DLD1 (cell line): ENCODE data around the gene RNF227.

Experiments
- in situ Hi-C: cut with HindIII; loops from 2 replicates; pipeline ENCODE4 v1.10.0; 2017; ENCODE audit warnings: low sequenced_read_pairs

RNF227 gene

DNA sequence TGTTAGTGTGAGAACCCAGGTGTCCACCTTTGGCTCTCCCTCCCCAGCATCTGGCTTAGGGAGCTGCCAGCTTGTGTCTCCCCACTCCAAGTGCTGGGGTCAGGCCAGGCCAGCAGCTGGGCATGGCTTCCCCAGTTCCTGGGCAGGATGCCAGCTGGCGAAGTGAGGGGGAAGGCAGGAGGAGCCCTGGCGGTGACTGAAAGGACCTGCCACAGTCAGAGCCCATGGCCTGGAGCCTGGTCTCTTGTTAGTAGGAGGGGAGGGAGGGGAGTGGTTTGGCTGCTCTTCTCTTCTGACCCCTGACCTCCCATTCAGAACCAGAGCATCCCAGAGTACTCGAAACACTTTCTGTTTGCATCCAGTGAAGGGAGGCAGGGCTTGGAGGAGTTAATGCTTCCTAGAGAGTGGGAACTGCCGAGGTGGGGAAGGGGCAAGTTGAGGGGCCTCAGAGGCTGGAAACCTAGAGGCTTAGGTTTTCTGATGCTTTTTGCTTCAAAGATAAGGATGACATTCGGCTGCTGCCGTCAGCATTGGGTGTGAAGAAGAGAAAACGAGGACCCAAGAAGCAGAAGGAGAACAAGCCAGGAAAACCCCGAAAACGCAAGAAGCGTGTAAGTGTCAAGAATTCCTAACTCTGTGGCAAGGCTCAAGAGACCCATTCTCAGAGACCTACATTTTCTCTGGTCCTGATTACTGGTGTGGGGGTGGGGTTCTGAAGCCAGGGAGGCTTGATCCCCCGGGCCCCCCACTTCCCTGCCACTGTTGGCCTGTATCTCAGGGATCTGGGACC is 26.7 kb downstream of the RNF227 start:
- in situ Hi-C loops: no loop called here

DNA sequence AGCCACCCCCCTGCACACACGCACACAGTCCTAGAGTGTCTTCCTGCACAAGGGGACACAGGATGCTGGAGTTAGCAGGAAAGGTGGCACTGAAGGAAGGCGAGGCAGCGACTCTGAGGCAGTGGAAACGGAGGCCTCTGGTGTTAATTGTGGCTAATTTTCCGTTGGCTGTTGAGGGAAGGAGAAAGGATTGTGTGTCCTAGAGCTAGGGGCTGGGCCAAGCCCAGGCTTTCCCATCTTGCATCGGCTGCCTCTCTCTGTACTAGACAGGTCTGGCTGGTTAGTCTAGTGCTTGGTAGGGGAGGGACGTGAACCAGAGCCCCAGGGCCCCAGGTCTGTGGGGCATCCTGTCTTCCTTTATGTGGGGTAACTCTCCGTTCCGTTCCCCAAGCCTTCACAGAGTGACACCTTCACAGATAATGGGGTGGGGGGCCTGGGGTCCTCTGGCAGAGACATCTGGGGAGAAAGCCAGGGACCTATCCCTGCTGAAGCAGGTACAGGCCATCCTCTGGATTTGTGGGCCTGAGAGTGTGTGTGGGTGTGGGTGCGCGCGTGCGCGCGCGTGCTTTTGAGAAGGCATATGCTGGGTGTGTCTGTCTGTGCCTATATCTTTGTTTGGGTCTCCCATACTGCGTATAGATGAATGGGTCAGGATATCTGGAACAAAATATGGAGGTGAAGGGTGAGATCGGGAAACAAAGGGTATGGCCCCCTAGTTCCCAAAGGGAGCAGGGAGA is 27.7 kb downstream of the RNF227 start, which contains the start of gene CHD3:
TSS of gene CHD3 (plus strand) at position 606 of the 737 bp plus-strand sequence. CDS start 212 bp downstream, outside the sequence.
- in situ Hi-C loops: no loop called here

DNA sequence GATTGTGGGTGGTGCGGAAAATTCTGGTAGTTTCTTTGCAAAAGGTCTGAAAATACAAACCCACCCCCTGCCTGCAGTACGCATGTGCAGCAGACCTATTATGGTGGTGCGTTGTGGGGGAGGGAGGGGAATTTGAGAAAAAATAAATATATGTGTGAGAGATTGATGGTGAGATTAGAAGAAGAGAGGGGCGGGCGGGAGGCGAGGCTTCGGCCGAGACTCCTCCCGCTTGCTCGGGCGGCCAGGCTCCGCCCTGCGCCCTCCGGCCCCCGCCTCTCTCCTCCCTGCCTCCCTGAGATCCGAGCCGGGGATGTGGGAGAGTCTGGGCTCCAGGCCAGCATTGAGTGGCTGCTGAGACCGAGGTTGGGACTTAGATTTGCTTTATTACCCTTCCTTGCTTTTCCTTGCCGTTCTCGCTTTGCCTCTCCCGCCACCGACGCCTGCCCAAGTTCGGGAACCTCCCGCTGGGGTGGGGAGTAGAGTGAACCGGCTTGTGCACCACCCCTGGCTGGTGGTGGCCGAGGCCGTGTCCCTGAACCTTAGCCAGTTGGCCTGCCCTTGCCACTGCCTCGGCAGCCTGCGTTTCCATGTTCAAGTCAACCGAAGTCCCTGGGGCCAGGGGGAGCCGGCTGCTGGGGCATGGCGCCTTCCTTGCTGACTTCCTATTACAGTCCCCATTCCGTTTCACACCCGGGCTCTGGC is 28.5 kb downstream of the RNF227 start:
- in situ Hi-C loops: no loop called here

DNA sequence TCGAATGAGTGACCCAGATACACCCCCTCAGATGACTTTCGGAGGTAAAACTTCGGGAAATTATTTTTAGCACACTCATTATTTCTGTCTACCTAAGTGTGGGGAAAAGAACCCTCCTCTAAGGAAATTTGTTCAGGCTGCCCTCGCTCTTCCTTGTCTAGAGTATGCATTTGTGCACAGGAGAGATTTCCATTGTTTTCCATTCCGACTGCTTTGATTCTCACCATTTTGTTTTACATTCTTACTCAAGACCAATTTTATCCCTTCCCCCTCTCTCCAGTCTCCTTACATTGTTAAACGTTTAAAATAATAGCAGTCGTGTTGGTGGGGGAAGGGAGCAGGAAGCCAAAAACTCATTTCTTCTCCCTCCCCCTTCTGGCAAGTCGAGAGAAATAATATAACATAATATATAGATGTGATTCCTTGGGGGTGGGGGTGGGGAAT is 29.0 kb downstream of the RNF227 start:
- in situ Hi-C loops: no loop called here

DNA sequence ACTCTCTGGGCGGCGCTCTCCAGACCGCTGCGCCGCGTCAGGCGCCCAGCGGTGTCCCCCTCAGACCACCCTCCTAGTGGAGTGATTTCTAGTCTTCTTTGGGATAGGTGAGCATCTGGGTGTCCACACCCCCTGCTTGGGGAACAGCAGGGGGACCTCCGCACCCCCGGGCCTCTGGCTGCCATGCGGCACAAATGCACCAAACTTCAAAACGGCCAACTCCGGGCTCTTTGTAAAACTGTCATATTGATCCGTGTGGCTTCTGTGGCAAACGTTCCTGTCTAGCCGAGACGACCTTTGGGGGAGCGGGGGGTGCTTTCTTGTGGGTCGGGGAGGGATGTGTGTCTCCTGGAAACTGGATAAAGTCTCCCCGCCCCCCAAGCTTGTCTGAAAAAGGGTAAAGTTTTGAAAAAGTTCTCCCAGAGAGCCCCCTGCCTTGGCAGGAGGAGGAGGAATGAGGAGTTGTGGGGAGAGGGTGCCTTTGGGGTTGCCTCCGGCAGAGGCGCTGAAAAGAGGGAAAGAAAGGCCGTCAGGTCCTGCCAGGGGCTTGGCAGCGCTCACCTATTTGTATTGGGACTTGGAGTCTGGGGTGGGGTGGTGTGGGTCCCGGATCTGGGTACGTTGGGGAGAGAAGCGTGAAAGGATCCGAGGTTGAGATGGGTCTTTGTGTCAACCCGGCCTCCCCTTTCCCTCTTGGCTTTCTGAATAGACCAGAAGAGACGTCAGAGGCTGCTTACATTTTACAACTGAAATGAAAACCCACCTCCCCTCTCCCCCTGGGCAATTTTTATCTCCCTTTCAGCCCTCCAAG is 29.7 kb downstream of the RNF227 start:
- in situ Hi-C loops: no loop called here

DNA sequence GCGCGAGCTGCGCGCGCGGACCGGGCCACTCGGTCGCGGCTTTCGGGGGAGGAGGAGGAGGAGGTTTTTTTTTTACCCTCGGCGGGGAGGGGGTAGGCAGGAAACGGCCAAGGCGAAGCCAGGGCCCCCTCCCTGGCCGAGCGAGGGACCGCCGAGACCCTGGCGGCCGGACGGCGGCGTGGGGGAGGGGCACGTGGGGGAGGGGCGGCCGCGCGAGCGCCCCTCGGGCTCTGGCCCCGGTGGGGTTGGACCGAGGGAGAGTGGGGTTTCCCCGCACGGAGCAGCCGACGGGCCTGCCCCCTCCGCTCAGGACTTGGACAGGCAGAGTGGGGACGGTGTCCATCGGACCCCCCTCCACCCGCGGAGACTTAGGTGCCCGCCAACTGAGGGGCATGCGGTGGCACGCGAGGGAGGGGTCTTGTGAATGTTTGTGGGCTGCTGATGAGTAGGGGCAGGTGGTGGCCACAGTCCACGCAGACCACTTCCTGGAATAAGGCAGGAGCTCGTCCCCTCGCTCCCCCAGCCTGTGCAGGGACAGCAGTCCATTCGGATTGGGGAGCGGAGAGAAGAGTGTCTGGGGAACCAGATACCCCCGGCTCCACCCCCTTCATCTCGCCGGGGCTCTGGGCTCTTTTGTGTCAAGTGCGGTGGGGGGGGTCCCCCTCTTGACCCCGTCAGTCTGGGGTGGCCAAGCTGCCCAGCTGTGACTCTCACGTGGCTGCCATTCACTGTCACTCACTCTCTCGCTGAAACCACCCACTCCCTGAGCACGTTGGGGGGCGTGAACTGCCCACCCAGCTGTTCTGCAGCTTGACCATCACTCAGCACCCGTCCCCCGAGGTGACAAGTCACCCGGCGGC is 30.5 kb downstream of the RNF227 start:
- in situ Hi-C loops: no loop called here

DNA sequence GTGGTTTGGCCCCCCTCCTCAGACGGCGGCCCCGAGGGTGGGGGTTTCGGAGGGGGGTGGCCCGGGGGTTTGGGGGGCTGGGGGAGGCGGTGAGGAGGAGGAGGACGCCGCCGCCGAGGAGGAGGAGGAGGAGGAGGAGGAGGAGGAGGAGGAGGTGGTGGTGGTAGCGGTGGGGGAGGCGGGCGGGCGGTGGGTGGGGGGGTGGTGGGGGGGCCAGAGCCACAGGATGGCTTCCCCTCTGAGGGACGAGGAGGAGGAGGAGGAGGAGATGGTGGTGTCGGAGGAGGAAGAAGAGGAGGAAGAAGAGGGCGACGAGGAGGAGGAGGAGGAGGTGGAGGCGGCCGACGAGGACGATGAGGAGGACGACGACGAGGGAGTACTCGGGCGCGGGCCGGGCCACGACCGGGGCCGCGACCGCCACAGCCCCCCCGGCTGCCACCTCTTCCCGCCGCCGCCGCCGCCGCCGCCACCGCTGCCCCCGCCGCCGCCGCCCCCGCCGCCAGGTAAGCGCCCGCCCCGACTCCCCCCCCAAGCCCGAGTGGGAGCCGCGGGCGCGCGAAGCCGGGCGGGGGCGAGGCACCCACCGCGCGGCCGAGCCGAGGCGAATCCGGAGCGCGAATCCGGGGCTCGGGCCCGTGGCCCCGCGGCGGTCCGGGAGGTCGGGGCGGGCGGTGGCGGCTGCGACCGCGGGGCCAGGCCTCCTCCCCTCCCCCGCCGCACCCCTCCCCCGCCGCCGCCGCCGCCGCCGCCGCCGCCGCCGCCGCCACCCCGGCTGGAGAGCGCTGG is 31.3 kb downstream of the RNF227 start:
- in situ Hi-C loops: no loop called here

DNA sequence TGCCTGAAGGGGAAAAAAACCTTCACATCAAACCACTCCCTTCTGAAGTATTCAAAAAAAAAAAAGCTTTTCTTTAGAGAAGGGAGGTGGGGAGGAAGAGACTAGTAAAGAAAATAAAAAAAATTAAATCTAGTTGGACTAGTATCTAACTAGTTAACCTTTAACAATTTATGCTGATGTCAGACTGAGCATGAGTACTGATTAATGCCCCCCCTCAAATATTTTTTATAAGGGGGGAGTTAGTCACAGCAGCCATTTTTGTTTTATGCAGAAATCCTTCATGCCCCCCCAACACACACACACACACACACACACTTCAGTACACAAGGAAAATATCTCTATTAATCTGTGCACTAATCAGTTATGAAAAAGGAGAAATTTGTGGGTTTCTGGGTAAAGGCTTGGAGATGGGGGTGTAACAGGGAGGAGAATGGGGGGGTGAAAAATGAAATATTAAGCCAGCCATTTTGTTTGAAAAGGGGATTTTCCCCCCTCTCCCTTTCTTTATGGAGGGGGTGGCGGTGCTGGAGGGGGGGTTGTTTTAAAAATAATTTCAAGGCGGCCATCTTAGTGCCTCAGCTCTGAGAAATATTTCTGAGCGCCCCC is 32.2 kb downstream of the RNF227 start:
- in situ Hi-C loops: no loop called here

DNA sequence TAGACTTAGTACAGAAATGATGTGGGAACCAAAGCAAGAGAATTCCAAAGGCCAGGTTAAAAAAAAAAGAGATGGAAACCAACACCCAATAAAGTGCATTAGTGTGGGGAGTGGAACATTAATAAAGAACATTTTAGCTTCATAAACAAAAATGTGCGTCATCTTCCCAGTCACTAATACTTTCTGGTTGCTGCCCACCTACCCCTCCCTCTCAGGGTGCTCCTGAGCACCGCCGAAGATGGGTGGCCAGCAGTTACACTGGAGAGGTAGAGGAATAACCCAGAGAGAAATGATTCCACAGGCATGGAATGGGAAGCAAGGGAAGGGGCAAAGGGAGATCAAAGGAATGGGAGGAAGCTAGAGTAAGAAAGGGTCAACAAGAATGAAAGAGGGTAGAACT is 33.5 kb downstream of the RNF227 start:
- in situ Hi-C loops: no loop called here

DNA sequence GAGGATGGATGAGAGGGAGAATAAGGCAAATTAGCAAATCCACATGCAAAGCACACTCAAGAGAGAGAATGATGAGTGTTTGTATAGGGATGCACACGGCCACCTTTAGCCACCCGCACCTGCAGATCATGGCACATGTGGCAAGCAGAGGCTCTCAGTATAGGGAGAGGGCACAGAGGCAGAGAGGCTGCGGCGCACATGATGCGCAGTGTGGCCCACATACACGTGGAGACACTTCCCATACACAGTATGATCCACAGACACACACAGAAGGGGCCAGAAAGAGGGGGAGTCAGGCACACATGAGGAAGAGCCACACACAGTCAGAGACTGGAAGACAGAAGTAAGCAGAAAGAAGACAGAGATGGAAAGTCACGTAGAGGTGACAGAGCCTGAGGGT is 34.0 kb downstream of the RNF227 start:
- in situ Hi-C loops: no loop called here

DNA sequence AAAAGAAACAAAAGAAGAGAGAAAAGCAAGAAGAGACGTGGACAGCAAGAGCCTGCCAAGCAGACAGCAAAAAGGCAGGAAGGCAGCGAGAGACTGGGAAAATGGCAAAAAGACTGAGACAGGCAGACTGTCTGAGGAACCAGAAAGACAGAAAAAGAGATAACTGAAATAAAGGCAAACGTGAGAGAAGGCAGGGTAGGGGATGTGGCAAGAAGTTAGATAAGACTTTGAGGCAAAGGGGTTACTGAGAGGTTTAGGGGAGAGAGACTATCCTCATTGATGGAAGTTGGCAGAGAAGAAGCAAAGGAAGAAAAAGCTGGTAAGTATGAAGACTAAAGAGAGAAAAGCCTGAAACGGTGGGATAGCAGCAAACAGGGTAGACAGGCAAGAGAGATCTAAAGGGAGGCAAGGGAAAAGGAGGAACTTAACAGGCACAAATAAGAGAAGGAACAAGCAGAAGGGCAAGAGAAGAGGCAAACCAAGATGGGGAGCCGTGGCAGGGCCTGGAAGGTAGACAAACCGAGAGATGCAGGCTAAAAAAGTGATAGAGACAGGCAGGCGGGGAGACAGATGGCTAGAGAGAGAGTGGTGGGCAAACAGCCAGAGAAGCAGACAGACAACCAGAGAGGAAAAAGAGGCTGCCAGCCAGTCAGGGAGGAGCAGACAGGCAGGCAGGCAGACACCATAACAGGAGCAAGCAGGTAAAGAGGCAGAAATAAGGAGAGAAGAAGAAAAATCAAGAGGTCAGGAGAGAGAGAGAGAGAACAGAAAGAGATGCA is 34.6 kb downstream of the RNF227 start:
- in situ Hi-C loops: no loop called here

DNA sequence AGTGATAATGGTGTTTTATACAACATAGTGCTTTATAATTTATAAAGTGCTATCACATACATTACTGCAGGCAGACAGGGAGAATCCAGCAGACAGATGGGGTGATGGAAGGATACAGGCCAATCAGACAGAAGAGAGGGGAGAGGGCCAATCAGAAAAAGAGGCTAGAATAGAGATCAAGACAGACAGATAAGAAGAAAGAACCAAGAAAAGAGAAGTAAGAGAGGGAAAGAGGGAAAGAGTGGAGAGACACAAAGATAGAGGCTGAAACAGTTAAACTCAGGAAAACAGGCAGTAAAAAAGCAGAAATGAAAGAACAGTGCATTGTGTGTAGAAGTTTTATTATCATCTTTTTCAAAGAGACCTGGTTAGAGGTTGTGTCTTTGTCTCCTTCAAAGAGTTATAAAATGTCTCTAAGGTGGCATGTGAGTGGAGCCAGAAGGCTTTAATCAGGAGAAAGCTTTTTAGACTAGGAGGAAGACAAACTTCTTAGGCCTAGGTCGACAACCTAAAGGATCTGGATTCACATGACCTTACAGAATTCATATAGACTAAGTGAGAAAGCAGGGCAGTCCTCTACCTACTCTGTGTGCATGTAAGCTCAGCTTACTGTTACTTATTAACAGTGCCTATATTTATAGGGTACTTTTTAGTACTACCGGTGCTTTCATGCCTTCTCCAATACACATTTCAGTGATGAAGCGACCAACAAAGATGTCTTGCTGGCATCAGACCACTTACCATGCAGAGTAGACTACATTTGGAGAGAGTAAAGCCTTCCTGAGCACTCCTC is 35.8 kb downstream of the RNF227 start:
- in situ Hi-C loops: no loop called here

DNA sequence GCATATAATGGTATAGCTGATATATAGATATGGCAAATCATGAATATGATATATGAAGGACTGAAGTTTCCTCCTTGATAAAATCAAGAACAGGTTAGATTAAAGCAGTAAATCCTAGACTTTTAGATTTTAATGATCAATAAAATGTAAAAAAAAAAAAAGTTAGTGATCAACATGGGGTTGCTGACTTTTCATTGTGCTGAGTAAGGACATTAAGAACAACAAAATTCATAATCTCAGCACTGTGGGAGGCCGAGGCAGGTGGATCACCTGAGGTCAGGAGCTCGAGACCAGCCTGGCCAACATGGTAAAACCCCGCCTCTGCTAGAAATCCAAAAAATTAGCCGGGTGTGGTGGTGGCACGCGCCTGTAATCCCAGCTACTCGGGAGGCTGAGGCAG is 37.9 kb downstream of the RNF227 start:
- in situ Hi-C loops: no loop called here

DNA sequence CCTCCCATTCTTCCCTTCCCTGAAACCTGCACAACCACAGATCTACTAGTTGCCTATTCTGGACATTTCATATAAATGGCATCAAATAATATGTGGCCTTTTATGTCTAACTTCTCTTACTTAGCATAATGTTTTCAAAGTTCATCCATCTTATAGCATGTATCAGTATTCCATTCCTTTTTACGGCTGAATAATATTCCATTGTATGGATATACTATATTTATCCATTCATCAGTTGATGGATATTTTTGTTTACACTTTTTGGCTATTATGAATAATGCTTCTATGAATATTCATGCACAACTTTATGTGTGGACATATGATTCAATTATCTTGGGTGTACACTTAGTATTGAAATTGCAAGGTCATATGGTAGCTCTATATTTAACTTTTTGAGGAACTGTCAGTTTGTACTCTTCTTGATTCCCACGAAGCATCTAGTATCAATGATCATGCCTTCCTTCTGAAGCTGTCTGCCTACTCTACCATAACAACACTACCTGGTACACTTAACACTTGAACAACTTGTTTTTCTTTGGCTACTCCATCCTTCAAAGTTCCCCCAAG is 40.2 kb downstream of the RNF227 start:
- in situ Hi-C loops: no loop called here

DNA sequence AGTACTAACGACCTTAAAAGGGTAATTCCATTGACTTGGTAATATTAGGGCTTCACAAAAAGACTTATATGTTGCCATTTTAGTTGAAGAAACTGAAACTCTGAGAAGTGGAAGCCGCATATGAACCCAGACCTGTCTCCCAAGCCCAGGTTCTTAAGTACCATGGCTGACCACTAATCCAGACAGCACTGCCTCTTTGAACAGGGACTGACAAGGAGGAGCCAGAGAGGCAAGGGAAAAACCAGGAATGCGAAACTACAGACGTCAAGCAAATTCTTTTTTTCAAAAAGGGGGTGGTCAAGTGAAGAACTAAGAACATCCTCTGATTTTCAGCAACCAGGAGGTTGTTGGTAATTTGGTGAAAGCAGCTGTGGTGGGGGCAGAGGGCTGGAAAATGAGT is 43.0 kb downstream of the RNF227 start:
- in situ Hi-C loops: no loop called here

DNA sequence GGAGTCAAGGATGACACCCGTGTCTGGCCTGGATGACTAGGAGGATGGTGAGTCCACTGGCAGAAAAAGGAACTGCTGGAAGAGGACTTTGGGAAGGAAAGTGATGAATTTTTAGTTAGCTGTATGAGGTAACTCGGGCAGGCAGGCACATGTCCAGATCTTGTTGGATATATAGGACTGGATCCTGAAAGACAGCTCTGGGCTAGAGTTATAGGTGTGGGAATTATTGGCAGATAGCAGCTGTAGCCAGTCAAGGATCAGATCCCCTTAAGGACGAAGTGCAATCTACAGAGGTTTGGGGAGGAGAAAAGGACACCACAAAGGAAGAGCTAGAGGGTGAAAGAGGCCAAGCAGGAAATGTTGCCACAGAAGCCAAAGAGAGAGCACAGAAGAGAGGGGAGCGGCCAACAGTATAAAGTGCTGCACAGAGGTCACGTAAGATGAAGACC is 48.2 kb downstream of the RNF227 start:
- in situ Hi-C loops: no loop called here
